NCI-H1048 (cell line): ENCODE results near the gene SNX30.

ENCODE experiments used
- DNase-seq: peaks from one replicate; lab custom pipeline; 2025; lab: John Stamatoyannopoulos, UW

The SNX30 gene

DNA sequence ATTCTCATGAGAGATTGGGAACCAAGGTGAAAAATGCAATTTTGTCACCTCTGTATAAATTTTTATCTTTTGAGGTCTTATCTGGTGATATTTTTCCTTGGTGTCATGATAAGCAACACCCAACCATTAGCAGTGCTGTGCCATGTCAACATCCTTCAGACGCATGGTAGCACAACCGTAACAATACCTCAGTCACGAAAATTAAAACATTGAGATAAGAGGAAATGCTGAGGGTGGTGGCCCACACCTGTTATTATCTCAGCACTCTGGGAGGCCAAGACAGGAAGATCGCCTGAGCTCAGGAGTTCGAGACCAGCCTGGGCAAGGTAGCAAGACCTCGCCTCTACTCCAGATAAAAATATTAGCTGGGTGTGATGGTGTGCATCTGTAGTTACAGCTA lies 107.4 kb downstream of the SNX30 start:
- no peak for DNase-seq

DNA sequence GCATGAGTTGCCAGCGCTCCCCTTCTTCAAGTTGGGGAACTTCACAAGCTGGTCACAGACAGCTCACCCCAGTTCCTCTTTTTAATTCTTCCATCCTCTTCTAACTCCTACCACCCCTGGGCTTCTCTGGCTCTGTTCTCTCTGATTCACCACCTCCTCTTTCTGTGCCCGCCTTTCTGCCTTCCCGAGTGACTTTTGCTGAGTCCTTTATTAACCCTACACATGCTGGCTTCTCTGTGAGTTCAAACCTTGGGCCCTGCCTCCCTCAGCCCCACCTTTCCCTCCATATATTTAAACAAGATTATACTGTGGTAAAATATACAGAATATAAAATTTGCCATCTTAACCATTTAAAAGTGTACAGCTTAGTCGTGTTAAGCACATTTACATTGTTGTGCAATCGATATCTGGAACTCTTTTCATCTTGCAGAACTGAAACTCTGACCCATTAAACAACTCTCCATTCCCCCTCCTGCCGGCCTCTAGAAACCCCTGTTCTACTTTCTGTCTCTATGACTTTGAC lies 108.1 kb downstream of the SNX30 start:
- no peak for DNase-seq

DNA sequence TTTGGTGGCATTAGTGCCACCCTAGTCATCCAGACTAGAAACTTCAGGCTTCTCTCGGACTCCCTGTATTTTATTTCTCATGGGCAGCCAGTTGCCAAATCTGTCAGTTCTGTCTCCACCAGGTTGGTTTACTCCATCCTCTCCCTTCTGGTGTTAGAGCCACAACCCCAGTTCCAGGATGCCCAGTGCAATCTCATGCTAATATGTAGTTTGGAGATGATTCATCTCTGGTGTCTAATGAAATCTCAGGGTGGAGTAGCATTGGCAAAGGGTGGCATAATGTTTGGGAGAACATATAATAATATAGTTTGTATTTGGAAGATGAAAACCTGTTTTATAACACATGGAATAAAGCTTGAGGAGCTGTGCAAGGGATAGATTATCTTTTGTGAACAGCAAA lies 109.9 kb downstream of the SNX30 start:
- no peak for DNase-seq

DNA sequence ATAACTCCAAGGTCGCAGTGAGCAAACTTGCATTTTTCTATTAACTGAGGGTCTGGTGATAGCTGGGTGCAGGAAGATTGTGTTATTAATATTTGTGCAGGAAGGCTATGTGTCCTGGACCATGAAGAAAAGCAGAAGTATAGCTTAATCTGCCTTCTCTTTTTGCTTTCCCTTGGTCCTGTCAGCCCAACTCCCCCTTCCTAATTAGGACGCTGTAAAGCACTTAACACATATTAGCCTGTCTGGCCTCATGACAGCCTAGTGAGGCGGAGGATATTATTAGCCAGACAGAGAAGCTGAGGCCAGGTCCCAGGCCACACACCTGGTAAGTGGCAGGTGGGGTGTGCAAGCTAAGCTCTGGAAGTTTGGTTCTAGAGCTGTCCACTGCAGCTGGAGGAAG lies 110.6 kb downstream of the SNX30 start:
- no peak for DNase-seq

DNA sequence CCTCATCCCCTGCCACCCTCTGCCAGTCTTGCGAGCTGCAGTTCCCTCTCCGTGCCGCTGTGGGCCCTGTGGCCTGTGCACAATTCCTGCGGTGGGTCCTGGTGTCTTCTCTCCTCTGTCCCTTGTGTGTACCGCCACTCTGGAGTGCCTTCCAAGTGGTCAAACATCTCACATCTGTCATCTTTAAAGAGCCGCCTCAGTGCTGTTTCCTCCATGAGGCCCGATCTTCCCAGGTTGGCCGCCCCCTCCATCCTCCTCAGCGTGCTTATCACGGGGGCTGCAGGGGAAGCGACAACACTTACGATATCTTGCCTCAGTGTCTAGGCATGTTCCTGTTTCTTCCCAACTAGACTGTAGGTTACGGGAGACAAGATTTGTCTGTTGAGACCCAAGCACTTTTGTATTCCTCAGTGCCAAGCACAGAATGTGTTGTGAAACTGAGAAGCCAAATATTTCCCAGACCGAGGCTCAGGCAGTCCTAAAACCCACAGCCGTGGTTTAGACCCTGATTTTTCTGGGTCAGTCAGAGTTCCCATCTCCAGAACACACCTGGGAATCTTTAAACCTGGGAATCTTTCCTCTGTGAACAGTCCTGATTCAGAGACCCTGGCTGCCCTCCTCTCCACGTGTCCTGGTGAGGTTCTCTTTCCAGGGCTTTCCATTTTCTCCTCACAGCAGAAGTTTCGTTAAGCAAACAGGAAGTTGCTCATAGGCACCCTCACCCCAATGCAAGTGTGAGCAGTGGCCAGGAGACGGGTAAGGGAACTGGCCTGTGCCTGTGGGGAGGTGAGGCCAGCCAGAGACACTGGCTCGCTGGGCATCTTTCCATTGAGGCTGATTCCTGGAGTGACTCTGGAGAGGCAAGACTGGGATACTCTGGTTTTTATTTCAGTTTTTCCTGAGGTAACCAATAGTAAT lies 111.3 kb downstream of the SNX30 start:
- DNase-seq = no peak

DNA sequence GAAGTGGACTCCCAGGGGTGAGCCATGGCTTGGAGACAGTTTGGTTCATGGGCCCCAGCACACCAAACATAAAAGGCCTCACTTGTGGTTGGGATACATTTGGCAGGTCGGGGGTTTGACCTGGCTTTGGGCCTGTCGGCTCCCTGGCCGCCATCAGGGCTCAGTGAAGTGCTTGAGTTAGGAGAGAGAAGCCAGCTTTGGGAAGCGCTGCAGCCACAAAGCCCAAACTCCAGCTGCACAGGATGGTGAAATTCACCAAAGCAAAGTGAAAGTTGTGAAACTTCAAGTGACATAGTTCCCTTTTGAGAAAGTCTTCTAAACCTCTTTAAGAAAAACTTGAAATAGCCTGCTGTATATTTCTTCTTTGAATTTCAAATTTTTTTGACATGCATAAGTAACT lies 112.7 kb downstream of the SNX30 start:
- DNase-seq = no peak

DNA sequence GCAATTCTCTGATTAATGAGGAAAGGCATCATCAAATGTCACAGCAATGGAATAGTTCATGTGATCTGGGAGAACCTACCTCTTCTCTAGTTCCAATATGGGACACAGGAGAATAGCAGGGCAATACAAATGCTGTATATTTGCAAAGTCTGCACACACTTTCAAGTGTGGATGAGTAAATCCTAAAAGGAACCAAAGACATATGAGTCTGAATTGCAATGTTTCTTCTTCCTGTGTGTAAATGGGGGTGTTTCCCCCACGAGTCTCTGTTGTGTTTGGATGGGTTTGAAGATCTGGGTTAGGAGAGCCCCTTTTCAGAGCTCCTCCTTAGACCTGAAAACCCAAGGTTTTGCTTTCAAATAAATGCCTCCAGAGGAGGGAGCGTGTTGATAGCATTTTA lies 113.2 kb downstream of the SNX30 start:
- no peak for DNase-seq

DNA sequence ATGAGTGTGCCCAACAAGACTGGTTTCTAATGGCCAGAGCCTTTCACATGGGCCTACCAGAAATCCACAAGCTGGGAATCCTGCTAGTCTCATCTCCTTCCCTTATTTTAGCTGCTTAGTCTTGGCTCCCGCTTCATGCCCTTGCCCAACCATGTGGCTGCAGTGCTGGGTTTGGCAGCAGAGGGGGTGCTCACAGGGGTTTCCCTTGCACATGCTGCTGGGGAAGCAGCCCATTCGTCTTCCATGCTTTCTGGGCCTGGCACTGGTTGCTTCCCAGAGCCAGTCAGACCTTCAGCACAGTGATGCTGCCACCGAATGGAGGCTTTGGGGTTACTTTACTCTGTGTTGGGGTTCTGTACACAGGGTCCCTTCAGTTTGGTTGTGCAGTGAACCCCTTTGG lies 113.8 kb downstream of the SNX30 start:
- DNase-seq = no peak

DNA sequence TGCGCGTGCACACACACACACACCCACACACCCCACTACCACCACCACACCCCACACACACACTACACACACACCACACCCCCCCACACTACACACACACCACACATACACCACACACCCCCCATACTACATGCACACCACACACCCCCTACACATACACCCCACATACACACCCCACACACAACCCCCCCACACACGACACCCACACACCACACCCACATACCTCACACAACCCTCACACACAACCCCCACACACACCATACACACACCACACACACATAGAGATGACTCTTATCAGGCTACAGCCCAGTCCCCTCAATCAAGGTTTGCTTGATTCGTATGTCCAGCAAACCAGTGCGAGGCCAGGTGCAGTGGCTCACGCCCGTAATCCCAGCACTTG lies 114.4 kb downstream of the SNX30 start:
- DNase-seq = no peak

DNA sequence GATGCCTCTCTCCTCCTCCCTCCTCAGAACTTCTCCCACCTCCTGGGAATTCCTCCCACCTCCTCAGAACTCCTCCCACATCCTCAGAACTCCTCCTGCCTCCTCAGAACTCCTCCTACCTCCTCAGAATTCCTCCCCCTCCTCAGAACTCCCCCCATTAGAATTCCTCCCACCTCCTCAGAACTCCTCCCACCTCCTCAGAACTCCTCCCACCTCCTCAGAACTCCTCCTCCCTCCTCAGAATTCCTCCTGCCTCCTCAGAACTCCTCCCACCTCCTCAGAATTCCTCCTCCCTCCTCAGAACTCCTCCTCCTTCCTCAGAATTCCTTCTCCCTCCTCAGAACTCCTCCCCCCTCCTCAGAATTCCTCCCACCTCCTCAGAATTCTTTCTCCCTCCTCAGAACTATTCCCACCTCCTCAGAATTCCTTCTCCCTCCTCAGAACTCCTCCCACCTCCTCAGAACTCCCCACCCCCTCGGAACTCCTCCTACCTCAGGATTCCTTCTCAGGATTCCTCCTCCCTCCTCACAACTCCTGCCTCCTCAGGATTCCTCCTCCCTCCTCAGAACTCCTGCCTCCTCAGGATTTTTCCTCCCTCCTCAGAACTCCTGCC lies 116.2 kb downstream of the SNX30 start:
- DNase-seq = no peak

DNA sequence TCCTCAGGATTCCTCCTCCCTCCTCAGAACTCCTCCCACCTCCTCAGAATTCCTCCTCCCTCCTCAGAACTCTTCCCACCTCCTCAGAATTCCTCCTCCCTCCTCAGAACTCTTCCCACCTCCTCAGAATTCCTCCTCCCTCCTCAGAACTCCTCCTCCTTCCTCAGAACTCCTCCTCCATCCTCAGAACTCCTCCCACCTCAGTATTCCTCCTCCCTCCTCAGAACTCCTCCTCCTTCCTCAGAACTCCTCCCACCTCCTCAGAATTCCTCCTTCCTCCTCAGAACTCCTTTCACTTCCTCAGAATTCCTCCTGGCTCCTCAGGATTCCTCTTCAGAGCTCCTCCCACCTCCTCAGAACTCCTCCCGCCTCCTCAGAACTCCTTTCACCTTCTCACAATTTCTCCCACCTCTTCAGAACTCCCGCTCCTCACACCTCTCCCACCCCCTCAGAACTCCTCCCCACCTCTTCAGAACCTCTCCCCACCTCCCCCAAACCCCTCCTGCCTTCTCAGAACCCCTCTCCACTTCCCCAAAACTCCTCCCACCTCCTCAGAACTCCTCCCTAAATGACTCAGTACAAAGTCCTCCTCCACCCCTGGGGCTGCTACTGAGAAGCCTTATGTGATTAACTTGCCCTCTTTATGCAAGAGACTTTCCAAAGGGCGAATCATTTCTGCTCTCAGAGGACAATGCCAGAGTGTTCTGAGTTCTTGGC lies 116.9 kb downstream of the SNX30 start:
- no peak for DNase-seq

DNA sequence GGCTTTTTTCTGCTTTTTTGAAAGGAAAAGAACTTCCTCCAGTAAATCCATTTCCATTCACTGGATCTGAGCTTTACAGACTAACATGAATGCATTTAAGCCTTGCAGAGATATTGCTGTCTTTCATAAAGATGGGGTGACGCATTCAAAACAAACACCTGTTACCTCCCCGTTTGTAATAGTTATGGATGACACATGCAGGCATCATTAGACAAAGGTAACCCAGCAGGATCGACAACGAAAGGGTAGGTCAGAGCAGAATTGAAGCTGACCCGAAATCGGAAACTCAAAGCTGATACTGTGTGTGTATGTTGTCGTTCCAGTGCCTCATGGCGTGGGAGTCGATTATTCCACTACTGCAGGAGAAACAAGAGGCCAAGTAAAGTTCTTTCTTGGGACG lies 117.9 kb downstream of the SNX30 start:
- DNase-seq = no peak

DNA sequence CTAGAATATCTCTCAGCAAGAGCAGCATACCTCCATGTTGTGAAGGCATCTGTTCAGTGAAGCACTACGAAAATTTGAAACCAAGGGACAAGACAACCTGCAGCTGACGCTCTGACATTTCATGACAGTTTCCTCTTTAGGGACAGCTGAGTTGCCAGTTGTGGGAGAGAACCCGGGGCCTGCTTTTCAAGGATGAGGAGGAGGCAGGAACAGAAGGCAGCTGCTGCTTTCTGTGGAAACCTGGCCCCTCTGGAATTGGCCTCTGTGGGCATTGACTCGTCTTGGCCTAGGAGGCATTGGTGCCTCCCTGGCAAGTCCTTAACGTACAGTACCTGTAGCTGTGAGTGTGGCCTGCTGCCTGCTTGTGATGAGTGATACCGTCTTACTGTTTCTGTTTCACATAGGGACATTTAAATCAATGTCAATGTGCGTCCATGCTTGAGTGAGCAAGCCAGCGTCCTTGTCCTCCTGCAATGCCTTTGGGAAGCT lies 118.5 kb downstream of the SNX30 start:
- no peak for DNase-seq

DNA sequence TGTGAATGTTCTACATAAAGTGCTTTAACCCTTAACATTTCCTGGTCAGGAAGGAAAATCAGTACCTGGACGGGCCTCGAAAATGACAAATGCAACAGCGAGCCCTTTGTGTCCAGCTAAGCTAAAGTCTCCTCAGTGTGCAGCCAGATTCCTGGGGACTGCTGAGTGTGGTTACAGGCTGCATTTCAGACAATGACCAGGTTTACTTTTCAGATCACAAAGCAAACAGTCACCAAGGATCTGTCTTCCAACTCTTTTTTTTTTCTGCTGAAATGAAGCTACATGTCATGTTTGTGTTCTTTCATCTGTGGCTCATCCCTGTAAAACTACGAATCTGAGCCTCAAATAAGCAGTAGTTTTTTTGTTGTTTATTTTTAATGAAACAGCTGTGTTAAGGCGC lies 119.4 kb downstream of the SNX30 start:
- DNase-seq = no peak

DNA sequence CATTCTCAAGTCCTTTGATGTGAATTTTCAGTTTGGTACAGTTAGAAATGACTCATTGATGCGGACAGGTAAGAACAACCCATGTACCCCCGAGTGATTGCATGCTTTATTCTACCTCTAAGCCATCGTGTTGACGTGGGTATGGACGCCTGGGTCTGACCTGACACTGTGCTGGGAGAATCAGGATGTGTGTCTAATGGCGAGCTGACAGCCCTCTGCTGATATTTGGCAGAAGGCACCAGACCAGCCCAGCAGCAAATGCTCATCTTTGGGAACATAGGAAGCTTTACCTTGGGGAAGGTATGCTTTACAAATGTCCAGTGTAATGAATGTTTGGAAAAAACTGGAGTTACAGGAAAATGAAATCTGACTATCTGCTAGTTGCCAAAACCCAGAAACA lies 120.0 kb downstream of the SNX30 start:
- DNase-seq = no peak

DNA sequence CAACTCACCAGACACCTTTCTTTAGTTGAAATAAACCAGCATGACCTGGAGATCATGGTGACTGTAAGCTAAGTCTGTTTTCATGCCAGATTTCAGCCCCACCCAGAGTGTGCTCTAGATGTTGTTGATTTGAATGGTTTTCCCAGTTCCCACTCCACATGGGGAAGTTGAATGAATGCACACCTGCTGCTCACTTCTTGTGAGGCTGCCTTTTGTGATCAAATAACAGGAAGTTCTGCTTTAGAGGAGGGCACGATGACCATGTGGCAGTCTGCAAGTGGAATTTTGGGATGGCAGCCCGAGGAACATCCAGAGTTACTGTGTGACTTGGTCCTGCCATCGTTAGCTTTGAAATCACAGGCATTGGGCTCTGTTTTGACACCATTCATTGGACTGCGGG lies 121.5 kb downstream of the SNX30 start:
- DNase-seq = no peak

DNA sequence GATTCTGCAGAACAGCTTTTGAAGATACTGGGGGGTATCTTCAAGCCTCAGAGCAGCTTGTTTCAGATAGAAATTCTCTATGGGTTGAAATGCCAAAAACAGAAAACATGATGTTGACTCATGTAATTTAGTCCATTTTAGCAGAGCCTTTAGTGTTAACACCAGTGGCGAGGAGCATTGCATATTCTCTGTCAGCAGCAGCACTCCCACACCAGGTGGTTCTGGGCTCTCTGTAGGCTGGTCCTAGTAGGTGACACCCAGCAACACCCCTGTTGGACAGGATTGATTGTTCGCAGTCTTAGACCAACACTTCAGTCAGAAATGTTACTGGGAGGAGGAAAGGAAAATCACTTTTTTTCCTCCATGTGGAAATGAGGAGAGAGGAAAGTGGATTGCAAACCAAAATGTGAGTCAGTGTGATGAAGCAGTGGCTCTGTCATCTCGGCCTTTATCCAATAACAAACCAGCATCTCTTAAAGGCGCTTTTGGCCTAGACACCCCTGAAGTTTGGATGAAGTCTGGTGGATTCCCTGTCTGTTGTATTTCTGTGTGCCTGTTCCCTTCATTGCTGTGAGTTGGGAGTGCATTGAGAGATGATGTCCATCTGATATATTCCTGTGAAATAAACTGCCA lies 123.3 kb downstream of the SNX30 start:
- no peak for DNase-seq

DNA sequence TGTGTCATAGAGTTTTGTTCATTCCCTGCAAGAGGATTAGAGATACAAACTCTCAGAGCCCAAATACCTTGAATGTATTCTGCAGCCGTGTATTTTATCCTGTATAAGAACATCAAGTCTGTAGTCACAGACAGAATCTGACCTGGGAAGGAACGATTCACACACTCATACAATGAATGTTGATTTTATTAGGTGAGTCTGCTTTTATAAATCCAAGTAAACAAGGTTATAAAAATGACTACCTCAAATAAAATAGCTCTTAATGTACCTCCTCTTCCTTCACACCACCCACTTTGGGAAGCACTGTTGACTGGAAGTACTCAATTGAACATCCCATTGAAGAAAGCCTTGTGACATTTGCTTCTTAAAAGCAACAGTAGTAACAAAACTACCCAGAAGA lies 128.2 kb downstream of the SNX30 start:
- DNase-seq = no peak

DNA sequence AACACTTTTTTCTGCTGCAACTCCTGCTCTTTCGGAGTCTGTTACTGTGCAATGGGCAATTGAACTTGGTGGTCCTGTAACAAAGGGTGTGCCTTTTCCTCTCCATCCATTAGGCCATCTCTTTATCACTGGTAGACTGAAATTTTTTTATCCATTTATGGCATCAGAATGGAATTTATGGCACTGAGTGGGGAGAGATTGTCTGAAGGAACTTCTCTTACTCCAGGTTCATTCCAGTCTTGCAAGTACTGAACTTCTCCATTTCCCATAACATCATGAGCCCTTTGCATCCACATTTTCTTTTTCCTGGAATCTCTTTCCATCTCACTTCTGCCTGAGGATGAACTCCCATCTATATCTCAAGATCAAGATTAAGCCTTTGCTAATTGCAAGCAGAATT lies 130.1 kb downstream of the SNX30 start:
- DNase-seq = no peak

DNA sequence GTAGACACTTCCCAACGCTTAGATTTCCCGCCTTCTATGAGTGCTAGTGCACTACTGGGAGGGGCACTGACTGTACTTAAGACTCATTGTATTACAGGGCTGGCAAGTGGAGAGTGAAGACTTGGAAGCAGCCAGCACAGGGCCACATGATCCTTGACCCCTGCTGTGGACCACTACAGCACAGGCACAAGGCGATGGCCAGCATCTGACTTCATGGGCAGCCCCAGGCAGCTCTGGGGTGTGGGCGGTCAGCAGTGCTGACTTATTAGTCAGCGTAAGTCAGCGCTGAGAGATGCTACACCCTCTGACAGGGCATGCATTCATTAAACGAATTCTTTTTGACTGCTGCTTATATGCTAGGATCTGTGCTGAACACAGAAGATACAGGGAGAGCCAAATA lies 130.8 kb downstream of the SNX30 start:
- no peak for DNase-seq

DNA sequence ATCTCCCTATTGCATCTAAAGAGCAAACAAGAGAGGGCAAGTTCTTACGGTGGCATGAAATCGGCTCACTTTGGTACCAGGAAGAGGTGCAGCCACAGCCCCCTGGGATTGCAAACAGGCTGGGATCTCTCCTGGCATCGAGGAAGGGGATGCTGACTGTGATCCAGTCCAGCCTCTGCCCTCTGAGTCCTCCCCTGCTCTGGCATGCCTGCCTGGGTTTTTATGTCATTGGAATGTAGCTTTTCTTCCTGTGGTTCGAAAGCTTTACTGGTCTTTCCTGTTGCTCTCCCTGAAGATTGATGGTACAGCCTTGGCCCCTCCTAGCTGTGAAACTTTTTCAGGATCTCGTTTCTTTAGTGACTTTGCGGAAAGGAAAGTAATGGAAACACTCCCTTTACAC lies 133.5 kb downstream of the SNX30 start:
- no peak for DNase-seq

DNA sequence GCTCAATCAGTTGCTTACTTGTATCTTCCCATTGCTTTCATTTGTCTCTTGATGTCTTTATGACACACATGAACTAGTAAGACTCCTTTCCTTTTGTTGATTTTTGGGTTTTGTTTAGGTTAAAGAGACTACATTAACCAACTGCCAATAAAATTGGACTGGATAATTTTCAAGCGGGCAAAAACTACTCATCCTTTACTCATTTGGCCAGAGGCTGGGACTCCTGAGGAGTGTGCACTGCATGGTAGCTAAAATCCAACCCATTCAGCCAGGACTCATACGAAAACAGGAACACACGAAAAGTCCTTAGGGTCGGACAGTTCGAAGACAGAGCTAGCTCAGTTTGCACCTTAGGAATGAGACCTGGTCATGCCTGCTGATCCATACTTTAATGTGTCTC lies 134.2 kb downstream of the SNX30 start:
- DNase-seq = no peak
